ENCODE measurements around the gene SMAD5. TPM values are rescaled to one million over a fixed set of nuclear protein-coding genes. Genes with fewer than 3 reads are reported as not detected.

Gene SMAD5
- total and polyA plus RNA-seq, 2 donors, result 20.4 to 167 TPM

DNA sequence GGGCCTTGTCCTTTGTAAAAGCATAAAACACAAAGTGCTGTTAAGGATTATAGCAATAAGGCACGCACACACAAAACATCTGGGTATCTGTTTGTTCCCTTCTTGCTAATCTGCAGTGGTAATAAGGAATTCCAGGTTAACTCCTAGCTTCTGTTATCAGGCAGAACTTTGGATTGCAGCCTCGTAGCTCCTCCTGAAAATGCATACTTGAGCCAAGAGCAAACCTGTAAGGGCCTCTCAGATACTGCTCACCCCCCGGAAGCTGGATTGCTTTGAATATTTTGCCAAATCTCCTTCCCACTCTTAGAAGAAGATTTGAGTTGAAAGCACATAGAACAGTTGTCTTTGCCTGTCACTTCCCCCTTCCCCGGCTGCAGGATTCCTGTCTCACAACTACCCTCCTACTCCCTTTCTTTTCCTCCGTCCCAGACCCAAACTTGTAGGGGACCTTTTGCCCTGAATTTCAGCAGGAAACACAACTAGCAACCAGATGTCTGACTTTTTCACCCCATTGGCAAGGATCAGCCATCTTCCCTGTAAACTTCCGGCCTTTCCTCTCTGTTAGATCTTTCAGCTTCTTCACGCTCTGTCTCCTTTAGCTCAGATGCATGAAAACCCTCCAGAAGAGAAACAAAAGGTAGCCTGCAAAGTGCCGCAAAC is 28.2 kb upstream of the SMAD5 start:
- Histone ChIP-seq H3K4me1 (ENCODE audit: insufficient read depth) (peaks cover 1% of the 10 kb centered on the region), H3K27ac (ENCODE audit: low read depth) (no peak overlapping the region), H3K36me3 (ENCODE audit: insufficient read depth) (no peaks in the 10 kb centered on the region), H3K4me3 (ENCODE audit: low read depth, low read length) (no peak overlapping the region)
- no peak for DNase-seq (ENCODE audit: extremely low spot score)
- 57% methylated on average over 8 of the region's 8 CpGs for WGBS

DNA sequence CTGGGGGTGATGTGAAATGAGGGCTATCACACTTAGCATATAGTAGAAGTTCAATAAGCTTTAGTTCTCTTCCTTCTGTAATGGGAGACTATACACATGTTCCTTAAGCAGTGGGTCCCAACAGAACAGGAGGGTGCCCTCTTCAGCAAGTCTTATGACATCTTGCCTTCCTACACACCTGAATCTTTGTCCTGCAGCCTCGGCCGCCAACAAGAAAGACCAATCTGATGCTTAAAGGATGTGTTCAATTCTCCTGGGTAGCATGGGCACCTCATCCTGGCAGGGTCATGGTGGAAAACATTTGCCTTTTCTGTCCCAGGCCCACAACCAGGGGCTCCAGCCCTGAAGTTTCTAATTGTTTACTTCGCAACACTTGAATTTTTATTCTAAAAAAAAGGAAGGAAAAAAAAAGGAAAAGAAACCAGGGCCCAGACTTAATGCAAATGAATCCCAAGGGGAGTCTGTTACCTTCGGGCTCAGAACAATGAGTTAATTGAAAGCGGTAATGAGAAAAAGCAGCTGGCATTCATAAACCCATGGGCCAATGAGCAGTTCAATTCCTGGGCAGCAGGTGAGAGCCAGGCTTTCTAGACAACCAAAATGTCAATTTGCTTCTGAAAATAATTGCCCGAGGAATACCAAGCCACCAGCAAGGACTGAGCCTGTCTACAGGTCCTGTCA is 26.2 kb upstream of the SMAD5 start:
- Histone ChIP-seq H3K27ac (ENCODE audit: low read depth) (no peak overlapping the region), H3K4me3 (ENCODE audit: low read depth, low read length) (no peak overlapping the region), H3K4me1 (ENCODE audit: insufficient read depth) (peaks cover 1% of the 10 kb centered on the region), H3K36me3 (ENCODE audit: insufficient read depth) (no peaks in the 10 kb centered on the region)
- DNase-seq (ENCODE audit: extremely low spot score), result no peak
- 85% methylated on average over 6 of the region's 6 CpGs for WGBS

DNA sequence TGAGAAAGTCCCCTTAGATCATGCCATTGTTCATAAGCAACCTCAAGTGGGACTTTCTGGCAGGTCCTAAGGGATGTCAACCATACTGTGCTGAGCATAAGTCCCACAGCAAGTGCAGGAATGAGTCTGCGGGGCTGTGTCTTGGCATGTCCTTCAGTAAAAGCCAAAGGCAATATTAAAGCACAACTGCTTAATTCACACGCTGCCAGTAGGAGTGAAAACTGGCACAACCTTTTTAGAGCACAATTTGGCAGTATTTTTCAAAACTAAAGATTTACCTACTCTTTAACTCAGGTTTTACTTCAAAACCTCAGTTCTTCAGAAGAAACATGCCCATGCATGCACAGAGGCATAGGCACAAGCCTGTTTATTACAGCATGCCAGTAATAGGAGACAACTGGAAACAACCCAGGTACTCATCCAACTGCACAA is 24.4 kb upstream of the SMAD5 start:
- Histone ChIP-seq H3K36me3 (ENCODE audit: insufficient read depth) (no peaks in the 10 kb centered on the region), H3K4me1 (ENCODE audit: insufficient read depth) (peaks cover 1% of the 10 kb centered on the region), H3K4me3 (ENCODE audit: low read depth, low read length) (no peak overlapping the region), H3K27ac (ENCODE audit: low read depth) (no peak overlapping the region)
- DNase-seq (ENCODE audit: extremely low spot score), result no peak
- WGBS, result 79% methylated on average over 2 of the region's 2 CpGs

DNA sequence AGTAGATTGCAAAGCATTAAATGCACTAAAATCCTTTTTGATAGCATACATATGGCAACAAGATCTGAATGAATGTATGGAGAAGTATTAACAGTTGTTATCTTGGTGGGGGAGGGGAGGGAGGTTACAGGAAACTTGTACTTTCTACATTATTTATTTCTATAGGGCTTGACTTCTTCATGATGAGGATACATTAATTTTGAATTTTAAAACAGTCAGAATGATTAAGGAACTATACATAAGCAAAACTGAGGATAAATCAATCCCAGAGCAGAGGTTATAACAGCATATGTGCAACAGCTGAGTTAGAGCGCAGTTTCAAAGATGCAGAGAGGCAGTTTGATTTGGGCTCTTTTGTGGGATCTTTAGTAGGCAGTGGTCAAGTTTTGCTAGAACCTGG is 23.9 kb upstream of the SMAD5 start:
- Histone ChIP-seq H3K27ac (ENCODE audit: low read depth) (no peak overlapping the region), H3K4me1 (ENCODE audit: insufficient read depth) (peaks cover 1% of the 10 kb centered on the region), H3K36me3 (ENCODE audit: insufficient read depth) (no peaks in the 10 kb centered on the region), H3K4me3 (ENCODE audit: low read depth, low read length) (no peak overlapping the region)
- 92% methylated on average over 1 of the region's 1 CpG for WGBS
- DNase-seq (ENCODE audit: extremely low spot score), result no peak

DNA sequence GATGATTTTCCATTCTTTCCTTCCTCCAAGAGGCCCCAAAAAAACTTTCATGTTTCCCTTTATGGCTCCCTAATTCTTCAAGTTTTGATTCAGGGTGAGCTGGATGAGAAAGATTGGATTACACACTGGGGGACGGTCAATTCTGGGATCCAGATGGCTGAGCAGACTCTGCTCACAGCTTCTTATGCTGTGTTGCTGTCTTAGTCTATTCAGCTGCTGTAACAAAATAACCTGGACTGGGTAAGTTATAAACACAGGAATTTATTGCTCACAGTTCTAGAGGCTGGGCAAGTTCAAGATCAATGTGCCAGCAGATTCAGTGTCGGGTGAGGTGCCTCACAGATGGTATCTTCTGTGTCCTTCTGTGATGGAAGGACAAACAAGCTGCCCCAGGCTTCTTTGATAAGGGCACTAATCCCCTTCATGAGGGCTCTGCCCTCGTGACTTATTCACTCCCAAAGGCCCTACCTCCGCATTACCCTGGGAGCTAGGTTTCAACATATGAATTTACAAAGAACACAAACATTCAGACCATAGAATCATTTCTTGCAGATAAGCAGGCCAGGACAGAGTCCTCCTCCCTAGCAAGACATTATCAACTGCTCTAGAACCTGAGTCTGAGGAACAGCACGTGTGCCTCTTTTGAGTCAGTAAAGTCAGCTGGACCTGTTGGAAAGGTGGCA is 23.1 kb upstream of the SMAD5 start:
- 92% methylated on average over 5 of the region's 5 CpGs for WGBS
- H3K4me3 ChIP-seq (ENCODE audit: low read depth, low read length), result no peak overlapping the region
- no peak for DNase-seq (ENCODE audit: extremely low spot score)
- no peaks in the 10 kb centered on the region for H3K36me3 ChIP-seq (ENCODE audit: insufficient read depth)
- no peaks in the 10 kb centered on the region for H3K4me1 ChIP-seq (ENCODE audit: insufficient read depth)
- no peak overlapping the region for H3K27ac ChIP-seq (ENCODE audit: low read depth)

DNA sequence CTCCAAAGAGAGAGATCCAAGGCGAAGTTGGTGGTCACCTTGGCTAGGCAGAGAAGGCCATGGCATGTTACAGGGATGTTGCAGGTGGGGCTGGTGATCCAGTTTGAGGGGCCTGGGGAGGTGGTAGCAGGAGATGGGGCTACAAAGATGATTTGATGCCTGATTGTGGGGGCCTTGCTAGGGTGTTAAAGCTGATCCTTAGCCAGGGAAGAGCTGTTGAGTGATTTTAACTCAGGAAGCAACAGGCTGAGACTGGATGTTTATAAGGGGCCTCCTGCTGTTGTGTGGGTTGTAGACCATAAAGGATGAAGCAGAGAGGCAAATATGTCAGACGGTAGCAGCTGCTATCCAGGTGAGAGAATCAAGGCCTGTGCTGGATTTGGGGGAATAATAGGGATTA is 19.0 kb upstream of the SMAD5 start:
- H3K36me3 ChIP-seq (ENCODE audit: insufficient read depth), result no peaks in the 10 kb centered on the region
- no peak overlapping the region for H3K27ac ChIP-seq (ENCODE audit: low read depth)
- no peak overlapping the region for H3K4me3 ChIP-seq (ENCODE audit: low read depth, low read length)
- 80% methylated on average over 2 of the region's 2 CpGs for WGBS
- H3K4me1 ChIP-seq (ENCODE audit: insufficient read depth), result no peaks in the 10 kb centered on the region
- DNase-seq (ENCODE audit: extremely low spot score), result no peak

DNA sequence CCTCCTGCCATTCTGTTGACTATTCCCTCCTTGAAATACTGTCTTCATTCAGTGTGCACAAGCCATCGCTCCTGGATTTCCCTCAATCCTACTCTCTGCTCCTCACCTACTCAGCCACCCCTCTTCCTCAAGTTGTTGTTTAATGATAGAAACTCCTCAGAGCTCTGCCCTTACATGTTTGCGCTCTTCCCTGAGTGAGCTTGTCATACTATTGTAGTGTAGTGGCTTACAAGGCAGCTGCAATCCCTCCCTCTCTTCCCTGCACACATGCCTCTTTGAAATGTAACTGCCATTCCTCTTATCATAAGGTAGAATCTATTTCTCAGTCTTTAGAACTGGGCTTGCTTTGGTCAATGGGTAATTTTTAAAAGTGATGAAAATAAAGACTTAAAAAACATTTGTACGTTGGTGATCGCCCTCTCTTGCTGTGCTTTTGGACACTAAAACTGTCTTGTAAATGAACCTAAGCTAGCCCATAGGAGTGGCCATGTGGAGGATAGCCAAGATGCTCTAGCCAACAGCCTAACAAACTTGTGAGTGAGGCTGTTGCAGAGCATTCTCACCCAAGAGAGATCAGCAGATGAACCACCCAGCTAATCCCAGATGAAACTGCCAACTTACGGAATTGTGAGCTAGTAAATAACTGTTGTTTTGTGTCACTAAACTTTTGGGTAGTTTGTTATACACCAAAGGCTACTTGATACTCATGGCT is 18.1 kb upstream of the SMAD5 start:
- Histone ChIP-seq H3K27ac (ENCODE audit: low read depth) (no peak overlapping the region), H3K36me3 (ENCODE audit: insufficient read depth) (no peaks in the 10 kb centered on the region), H3K4me1 (ENCODE audit: insufficient read depth) (no peaks in the 10 kb centered on the region), H3K4me3 (ENCODE audit: low read depth, low read length) (no peak overlapping the region)
- 71% methylated on average over 5 of the region's 5 CpGs for WGBS
- no peak for DNase-seq (ENCODE audit: extremely low spot score)

DNA sequence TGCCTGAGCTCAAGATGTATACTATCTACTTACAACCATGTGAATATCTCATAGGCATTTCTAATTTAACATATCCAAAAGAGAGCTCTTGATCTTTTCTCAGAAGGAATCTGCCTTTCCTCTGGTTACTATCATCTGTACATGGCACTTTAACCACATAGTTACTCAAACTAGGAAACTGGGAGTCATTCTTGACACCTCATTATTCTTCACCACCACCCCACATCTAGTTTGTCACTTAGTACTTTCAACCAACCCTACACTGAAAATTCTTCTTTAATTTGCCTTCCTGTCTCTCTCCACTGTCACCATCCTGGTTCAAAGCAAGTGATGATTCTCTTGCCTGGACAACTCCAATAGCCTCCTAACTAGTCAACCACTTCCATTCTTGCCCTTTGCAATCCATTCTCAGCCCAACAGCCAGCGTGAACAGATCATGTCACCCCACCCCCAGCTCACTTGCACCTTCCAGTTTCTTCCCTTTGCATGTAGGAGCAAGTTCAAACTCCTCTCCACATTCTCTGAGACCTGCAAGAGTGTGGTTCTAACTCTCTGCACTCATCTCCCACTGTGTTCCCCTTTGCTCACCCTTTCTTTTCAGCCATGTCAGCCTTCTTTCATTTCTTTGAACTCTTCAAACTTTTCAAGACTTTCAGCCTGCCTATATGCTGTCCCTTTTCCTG is 17.3 kb upstream of the SMAD5 start:
- H3K27ac ChIP-seq (ENCODE audit: low read depth), result no peak overlapping the region
- no peaks in the 10 kb centered on the region for H3K4me1 ChIP-seq (ENCODE audit: insufficient read depth)
- no peaks in the 10 kb centered on the region for H3K36me3 ChIP-seq (ENCODE audit: insufficient read depth)
- H3K4me3 ChIP-seq (ENCODE audit: low read depth, low read length), result no peak overlapping the region
- WGBS, result 81% methylated on average over 1 of the region's 1 CpG
- DNase-seq (ENCODE audit: extremely low spot score), result no peak

DNA sequence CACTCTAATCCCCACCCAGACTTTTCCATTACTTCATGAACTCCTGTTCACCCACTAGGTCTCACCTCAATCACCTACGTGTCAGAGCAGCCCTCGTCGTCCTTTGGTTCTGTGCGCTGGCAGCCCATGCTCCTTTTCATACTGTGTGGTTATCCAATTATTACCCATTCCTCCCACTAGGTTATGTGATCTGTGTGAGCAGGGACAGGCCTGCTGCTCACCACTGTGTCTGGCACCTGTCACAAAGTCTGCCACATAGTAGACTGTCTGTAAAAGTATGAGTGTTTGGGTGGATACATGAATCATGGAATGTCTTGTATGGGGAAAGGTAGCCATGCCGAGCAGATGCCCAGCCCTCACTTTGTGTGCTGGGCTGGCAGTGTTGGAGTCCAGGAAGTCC is 12.1 kb upstream of the SMAD5 start:
- DNase-seq (ENCODE audit: extremely low spot score), result no peak
- Histone ChIP-seq H3K36me3 (ENCODE audit: insufficient read depth) (no peaks in the 10 kb centered on the region), H3K27ac (ENCODE audit: low read depth) (no peak overlapping the region), H3K4me1 (ENCODE audit: insufficient read depth) (no peaks in the 10 kb centered on the region), H3K4me3 (ENCODE audit: low read depth, low read length) (no peak overlapping the region)
- WGBS, result 93% methylated on average over 5 of the region's 5 CpGs

DNA sequence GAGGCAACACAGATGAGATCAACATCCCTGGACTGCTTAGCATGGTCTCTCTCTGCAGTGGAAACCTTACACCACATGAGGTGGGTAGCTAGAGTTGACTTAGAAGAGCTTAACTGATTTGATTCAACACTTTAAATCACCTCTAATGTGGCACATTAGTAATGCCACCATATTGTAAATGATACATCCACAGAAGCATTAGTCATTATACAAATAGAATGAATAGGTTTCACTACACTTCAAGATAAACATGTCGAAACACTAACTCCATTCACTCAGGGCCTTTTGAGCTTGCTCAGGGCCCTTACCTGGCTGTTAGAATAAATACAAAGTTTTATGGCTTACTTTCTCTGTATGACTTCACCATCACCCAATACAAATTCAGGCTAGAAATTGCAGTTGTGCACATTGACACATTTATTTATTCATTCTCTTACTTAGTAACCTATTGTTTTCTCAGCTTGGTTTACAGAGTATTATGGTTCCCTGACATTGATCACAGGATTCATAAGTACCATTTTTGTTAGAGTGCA is 9.3 kb upstream of the SMAD5 start:
- Histone ChIP-seq H3K4me3 (ENCODE audit: low read depth, low read length) (no peak overlapping the region), H3K4me1 (ENCODE audit: insufficient read depth) (no peaks in the 10 kb centered on the region), H3K36me3 (ENCODE audit: insufficient read depth) (no peaks in the 10 kb centered on the region), H3K27ac (ENCODE audit: low read depth) (no peak overlapping the region)
- no peak for DNase-seq (ENCODE audit: extremely low spot score)
- 87% methylated on average over 1 of the region's 1 CpG for WGBS

DNA sequence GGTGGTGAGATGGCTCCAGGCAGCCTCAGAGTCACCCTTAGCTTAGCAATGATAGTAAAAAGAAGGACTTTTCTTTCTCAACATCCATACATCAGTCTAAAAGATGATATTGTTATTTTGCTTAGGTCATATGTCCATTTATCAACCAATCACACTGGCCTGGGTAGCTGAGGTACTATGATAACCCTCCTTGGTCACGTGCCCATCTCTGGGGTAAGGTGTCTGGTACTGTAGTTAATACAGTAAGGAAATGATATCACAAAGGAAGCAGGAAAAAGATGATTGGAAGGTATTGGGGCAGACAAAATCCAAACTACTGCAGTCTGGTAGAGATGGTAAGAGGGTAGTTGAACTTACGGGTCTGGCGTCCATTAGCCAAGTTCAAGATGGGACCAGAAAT is 5.1 kb upstream of the SMAD5 start:
- 94% methylated on average over 3 of the region's 3 CpGs for WGBS
- Histone ChIP-seq H3K4me3 (ENCODE audit: low read depth, low read length) (no peak overlapping the region), H3K36me3 (ENCODE audit: insufficient read depth) (no peaks in the 10 kb centered on the region), H3K4me1 (ENCODE audit: insufficient read depth) (peaks cover 3% of the 10 kb centered on the region), H3K27ac (ENCODE audit: low read depth) (no peak overlapping the region)
- DNase-seq (ENCODE audit: extremely low spot score), result no peak

DNA sequence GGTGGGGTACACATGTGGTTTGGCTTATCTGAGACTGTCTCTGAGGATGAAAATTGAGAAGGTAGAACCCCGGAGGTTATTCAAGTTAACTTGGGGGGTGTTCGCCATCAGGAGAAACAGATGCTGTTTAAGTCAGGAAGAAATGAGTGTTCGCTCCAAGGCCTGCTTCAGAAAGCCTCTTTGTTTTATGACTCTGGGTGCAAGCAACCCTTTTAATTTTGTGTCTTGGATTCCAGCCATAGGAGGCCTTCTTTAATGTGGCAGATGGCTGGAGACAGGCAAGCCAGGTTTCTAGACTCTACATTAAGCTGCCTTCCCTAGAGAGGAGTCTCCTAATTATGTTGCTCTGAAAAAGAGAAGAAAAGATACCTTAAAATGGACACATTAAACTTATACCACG is 4.2 kb upstream of the SMAD5 start:
- peaks cover 3% of the 10 kb centered on the region for H3K4me1 ChIP-seq (ENCODE audit: insufficient read depth)
- no peak overlapping the region for H3K27ac ChIP-seq (ENCODE audit: low read depth)
- no peak overlapping the region for H3K4me3 ChIP-seq (ENCODE audit: low read depth, low read length)
- 55% methylated on average over 4 of the region's 4 CpGs for WGBS
- DNase-seq (ENCODE audit: extremely low spot score), result no peak
- H3K36me3 ChIP-seq (ENCODE audit: insufficient read depth), result no peaks in the 10 kb centered on the region

DNA sequence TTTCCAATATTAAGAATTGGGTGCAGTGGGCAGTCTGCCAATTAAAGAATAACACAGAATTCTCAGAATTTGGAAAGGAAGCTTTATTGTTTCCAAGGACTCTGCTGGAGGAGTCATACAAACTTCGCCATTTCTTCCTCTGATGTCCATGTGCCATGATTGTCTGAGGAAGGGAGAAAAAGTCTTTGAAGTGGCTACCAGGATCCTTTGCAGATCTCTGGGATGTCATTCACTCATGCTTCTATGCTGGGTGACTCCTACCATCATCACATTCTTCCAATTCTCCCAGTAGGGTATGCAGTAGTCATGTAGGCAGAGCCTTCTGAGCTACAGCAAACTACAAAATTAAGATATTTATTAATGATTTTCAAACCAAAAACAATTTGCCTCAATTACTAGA is 3.2 kb upstream of the SMAD5 start:
- Histone ChIP-seq H3K4me3 (ENCODE audit: low read depth, low read length) (no peak overlapping the region), H3K27ac (ENCODE audit: low read depth) (no peak overlapping the region), H3K4me1 (ENCODE audit: insufficient read depth) (peaks cover 3% of the 10 kb centered on the region), H3K36me3 (ENCODE audit: insufficient read depth) (no peaks in the 10 kb centered on the region)
- 80% methylated on average over 1 of the region's 1 CpG for WGBS
- no peak for DNase-seq (ENCODE audit: extremely low spot score)

Data from urinary bladder (tissue), 4 donors.